D721Med (cell line): ENCODE results near the gene EIF1.

Experiments
- DNase-seq: peaks from one replicate; pipeline ENCODE4 v3.0.0; 2011; ENCODE audit warnings: low spot score; ENCODE audit not compliant: insufficient read length
- FAIRE-seq: peaks from 2 replicates; lab custom pipeline; 2011; peaks lifted over from hg19 to GRCh38; lab: Jason Lieb, UNC
- CTCF ChIP-seq: IDR thresholded peaks from 2 replicates; pipeline ENCODE4 v1.5.1; 2012; ENCODE audit warnings: mild to moderate bottlenecking, control low read depth; ENCODE audit not compliant: insufficient read depth; ENCODE audit errors: missing control alignments

EIF1 gene

GRCh38 chr17:41702712-41703111 lies 14.0 kb downstream of the EIF1 start:
- no peak for FAIRE-seq
- no peak for DNase-seq
- TF ChIP-seq CTCF: no peak

GRCh38 chr17:41705271-41705991 lies 16.7 kb downstream of the EIF1 start:
- no peak for FAIRE-seq
- TF ChIP-seq CTCF: no peak
- no peak for DNase-seq

GRCh38 chr17:41707803-41708669 lies 19.4 kb downstream of the EIF1 start:
- FAIRE-seq (no peak), DNase-seq (no peak)
- no peak for TF ChIP-seq CTCF

- TF ChIP-seq CTCF: no peak
- DNase-seq (no peak), FAIRE-seq (no peak)
Measured at GRCh38 chr17:41710472-41711090, 21.9 kb downstream of the EIF1 start.

- TF ChIP-seq CTCF: no peak
- FAIRE-seq (no peak), DNase-seq (no peak)
Measured at GRCh38 chr17:41711669-41712400, 23.1 kb downstream of the EIF1 start, which contains the start of gene GAST. Gene GAST (plus strand): TSS chr17:41712331. CDS start chr17:41715437, 3,106 bp downstream.

GRCh38 chr17:41717408-41718286 lies 29.0 kb downstream of the EIF1 start:
- FAIRE-seq (no peak), DNase-seq (no peak)
- no peak for TF ChIP-seq CTCF
